Measurements from ENCODE around the gene INTS1.

Gene INTS1

DNA sequence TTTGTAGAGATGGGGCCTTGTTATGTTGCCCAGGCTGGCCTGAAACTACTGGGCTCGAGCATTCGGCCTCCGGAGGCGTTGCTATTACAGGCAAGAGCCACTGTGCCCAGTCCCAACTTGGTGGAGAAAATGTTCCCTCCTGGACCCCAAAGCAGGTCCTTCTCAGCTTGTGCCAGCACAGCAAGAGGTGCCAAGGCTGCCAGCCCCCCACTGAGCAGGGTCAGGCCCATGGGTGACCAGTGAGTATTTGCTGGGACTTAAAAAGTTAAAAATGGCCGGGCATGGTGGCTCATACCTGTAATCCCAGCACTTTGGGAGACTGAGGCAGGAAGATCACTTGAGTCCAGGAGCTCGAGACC, 30.9 kb upstream of the INTS1 start:
- Histone ChIP-seq H3K79me2 (ENCODE audit: control insufficient read depth, low read length) (peaks cover 95% of the 10 kb centered on the region), H3K9me3 (ENCODE audit: control insufficient read depth, insufficient read depth, low read length) (no peaks in the 10 kb centered on the region), H3F3A (ENCODE audit: control insufficient read depth, insufficient read depth) (peaks cover 9% of the 10 kb centered on the region; the same call in 1 of the 2 replicates), H3K27ac (ENCODE audit: low read depth, low read length) (no peak overlapping the region), H3K4me2 (ENCODE audit: low read length) (no peak overlapping the region), H3K4me1 (ENCODE audit: control insufficient read depth, low read length) (peaks cover 29% of the 10 kb centered on the region), H4K20me1 (ENCODE audit: control insufficient read depth, insufficient read depth, low read depth, low read length) (peaks cover 22% of the 10 kb centered on the region), H3K9me2 (replicated peaks; ENCODE audit: control insufficient read depth, low read length) (no peaks in the 10 kb centered on the region), H3K4me3 (ENCODE audit: low read length) (no peak overlapping the region), H3K36me3 (ENCODE audit: control insufficient read depth, low read length) (peaks cover 83% of the 10 kb centered on the region), H3K27me3 (ENCODE audit: control insufficient read depth, low read length) (no peaks in the 10 kb centered on the region)
- TF ChIP-seq CTCF (IDR thresholded peaks at IDR 0.05; ENCODE audit: low read depth, low read length, poor library complexity, severe bottlenecking) (no peak), EZH2phosphoT487 (IDR thresholded peaks at IDR 0.05; ENCODE audit: borderline replicate concordance, low read length) (no peak)

DNA sequence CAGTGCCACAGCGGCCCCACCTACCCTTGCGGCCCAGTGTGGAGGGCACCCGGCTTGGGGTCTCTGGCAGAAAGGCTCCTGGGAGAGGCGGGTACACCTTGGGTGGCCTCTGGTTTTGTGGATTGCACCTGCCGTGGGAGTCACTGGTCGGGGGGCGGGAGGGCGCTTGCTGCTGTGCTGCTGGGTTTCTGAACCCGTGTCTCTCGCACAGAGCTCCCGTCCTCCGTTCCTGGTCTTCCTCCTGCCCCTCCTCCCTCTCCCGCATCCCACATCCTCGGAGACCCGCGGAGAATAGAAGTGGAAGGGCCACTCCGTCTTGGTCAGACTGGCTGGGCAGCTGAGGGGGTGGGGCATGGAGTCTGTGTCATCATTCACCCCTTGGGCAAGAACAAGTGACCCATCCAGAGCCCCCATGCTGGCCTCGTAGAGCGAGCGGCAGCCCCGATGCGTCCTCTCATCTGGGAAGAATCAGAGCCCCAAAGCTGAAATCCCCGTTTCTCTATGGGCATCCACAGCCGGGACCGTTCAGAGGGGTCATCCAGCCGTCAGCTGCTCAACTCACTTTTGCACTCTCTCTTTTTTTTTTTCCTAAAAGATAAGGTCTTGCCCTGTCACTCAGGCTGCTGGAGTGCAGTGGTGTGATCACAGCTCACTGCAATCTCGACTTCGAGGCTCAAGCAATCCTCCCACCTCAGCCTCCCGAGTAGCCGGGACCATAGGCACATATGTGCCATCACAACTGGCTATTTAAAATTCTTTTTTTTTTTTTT, 30.3 kb upstream of the INTS1 start:
- Histone ChIP-seq H3K9me2 (replicated peaks; ENCODE audit: control insufficient read depth, low read length) (no peaks in the 10 kb centered on the region), H3K27me3 (ENCODE audit: control insufficient read depth, low read length) (no peaks in the 10 kb centered on the region), H4K20me1 (ENCODE audit: control insufficient read depth, insufficient read depth, low read depth, low read length) (peaks cover 22% of the 10 kb centered on the region), H3K79me2 (ENCODE audit: control insufficient read depth, low read length) (peaks cover 93% of the 10 kb centered on the region), H3K4me3 (ENCODE audit: low read length) (no peak overlapping the region), H3K4me1 (ENCODE audit: control insufficient read depth, low read length) (peaks cover 34% of the 10 kb centered on the region), H3K27ac (ENCODE audit: low read depth, low read length) (no peak overlapping the region), H3K4me2 (ENCODE audit: low read length) (no peak overlapping the region), H3K36me3 (ENCODE audit: control insufficient read depth, low read length) (peaks cover 77% of the 10 kb centered on the region), H3F3A (ENCODE audit: control insufficient read depth, insufficient read depth) (peaks cover 9% of the 10 kb centered on the region; the same call in 1 of the 2 replicates), H3K9me3 (ENCODE audit: control insufficient read depth, insufficient read depth, low read length) (no peaks in the 10 kb centered on the region)
- TF ChIP-seq EZH2phosphoT487 (IDR thresholded peaks at IDR 0.05; ENCODE audit: borderline replicate concordance, low read length) = no peak
- no peak for TF ChIP-seq CTCF (IDR thresholded peaks at IDR 0.05; ENCODE audit: low read depth, low read length, poor library complexity, severe bottlenecking)

GRCh38 chr7:1533547-1534329, 29.5 kb upstream of the INTS1 start:
- peaks cover 34% of the 10 kb centered on the region for H3K4me1 ChIP-seq (ENCODE audit: control insufficient read depth, low read length)
- peaks cover 22% of the 10 kb centered on the region for H4K20me1 ChIP-seq (ENCODE audit: control insufficient read depth, insufficient read depth, low read depth, low read length)
- peaks cover 85% of the 10 kb centered on the region for H3K79me2 ChIP-seq (ENCODE audit: control insufficient read depth, low read length)
- no peaks in the 10 kb centered on the region for H3K27me3 ChIP-seq (ENCODE audit: control insufficient read depth, low read length)
- H3K9me3 ChIP-seq (ENCODE audit: control insufficient read depth, insufficient read depth, low read length) = no peaks in the 10 kb centered on the region
- H3K36me3 ChIP-seq (ENCODE audit: control insufficient read depth, low read length) = peaks cover 69% of the 10 kb centered on the region
- TF ChIP-seq CTCF (IDR thresholded peaks at IDR 0.05; ENCODE audit: low read depth, low read length, poor library complexity, severe bottlenecking) (no peak), EZH2phosphoT487 (IDR thresholded peaks at IDR 0.05; ENCODE audit: borderline replicate concordance, low read length) (no peak)
- H3K4me3 ChIP-seq (ENCODE audit: low read length) = peak overlapping the region; percentile 87
- H3K27ac ChIP-seq (ENCODE audit: low read depth, low read length) = peak overlapping the region; percentile 38; the same call in 1 of the 2 replicates
- H3K4me2 ChIP-seq (ENCODE audit: low read length) = peak overlapping the region; percentile 92
- no peaks in the 10 kb centered on the region for H3K9me2 ChIP-seq (replicated peaks; ENCODE audit: control insufficient read depth, low read length)
- peaks cover 9% of the 10 kb centered on the region; the same call in 1 of the 2 replicates for H3F3A ChIP-seq (ENCODE audit: control insufficient read depth, insufficient read depth)
